Upper lobe of left lung (tissue), 6 donors: ENCODE data around the gene S100A8. TPM values are rescaled to one million over a fixed set of nuclear protein-coding genes. Genes with fewer than 3 reads are reported as not detected.
A peak's percentile ranks its signal among the peaks of the same experiment; 100 is the strongest.

Experiments used
- ATAC-seq, 2 donors: fragments of 200-7000 bp; cut with Tn5 transposase; one replicate each; pipeline ENCODE4 v1.9.1; 2022; ENCODE audit warnings: mild to moderate bottlenecking in 2 of 2, moderate library complexity in 2 of 2; ENCODE audit not compliant: low FRiP score in 2 of 2
- DNase-seq, 2 donors: peaks; one replicate each; pipeline ENCODE4 v3.0.0-alpha.2; 2019 to 2020
- H3K27ac ChIP-seq, 4 donors: fragments of 200-600 bp; sonication (generic); one replicate each; pipeline ENCODE4 v1.5.1; 2016 to 2019
- H3K27me3 ChIP-seq, 4 donors: fragments of 200-600 bp; sonication (generic); one replicate each; pipeline ENCODE4 v1.5.1; 2017 to 2019
- H3K36me3 ChIP-seq, 4 donors: fragments of 200-600 bp; sonication (generic); one replicate each; pipeline ENCODE4 v1.5.1; 2016 to 2019
- H3K4me1 ChIP-seq, 4 donors: fragments of 200-600 bp; sonication (generic); one replicate each; pipeline ENCODE4 v1.5.1; 2018 to 2019
- H3K4me3 ChIP-seq, 4 donors: fragments of 200-600 bp; sonication (generic); one replicate each; pipeline ENCODE4 v1.5.1; 2017 to 2019; ENCODE audit warnings: mild to moderate bottlenecking in 2 of 4, moderate library complexity in 1 of 4
- H3K9me3 ChIP-seq, 4 donors: fragments of 200-600 bp; sonication (generic); one replicate each; pipeline ENCODE4 v1.5.1; 2018 to 2019
- EP300 ChIP-seq, 4 donors: sonication (generic); formaldehyde crosslinking; IDR thresholded peaks; one replicate each; pipeline ENCODE4 v1.5.1; 2017; ENCODE audit warnings: antibody characterized with exemption in 4 of 4, control low read depth in 2 of 4
- POLR2A ChIP-seq, 4 donors: fragments of 450-650 bp; IDR thresholded peaks; one replicate each; pipeline ENCODE4 v1.5.1; 2016 to 2017; ENCODE audit warnings: antibody characterized with exemption in 4 of 4, mild to moderate bottlenecking in 2 of 4
- POLR2AphosphoS5 ChIP-seq, 2 donors: sonication (generic); formaldehyde crosslinking; IDR thresholded peaks; one replicate each; pipeline ENCODE4 v1.5.1; 2017; ENCODE audit warnings: antibody characterized with exemption in 2 of 2
- WGBS, 2 donors: methylation state at CpG; one replicate each; pipeline ENCODE4 v1.1.5; 2017 to 2018; 5-methylcytosine and 5-hydroxymethylcytosine counted together
- total RNA-seq, 6 donors: library from RNA; depleted of rRNA in 4 of 6; stranded (reverse); fragments of >200 nt in 4 of 6; gene quantifications; one replicate each; pipeline versions ENCODE4 v1.1.0 to v1.2.1, GENCODE V29; 2016 to 2021
- TF ChIP-seq, protein P1 (sequence below), 6 experiments: fragments of 450-650 bp in 4 of 6; fragments of 200-600 bp in 2 of 6; sonication (generic) in 2 of 6; IDR thresholded peaks; one replicate each; pipeline ENCODE4 v1.5.1; 2016 to 2019; ENCODE audit warnings: antibody characterized with exemption in 6 of 6
- donor health status: DM: no; HTN: no; CAD: no; lungs with moderate emphysema.
- donor health status: DM: no; HTN: yes; CAD: no; lungs with severe emphysema.

Gene S100A8
- total RNA-seq, 6 donors from 2014 or later, result 49.2 to 842 (median 194) TPM

DNA sequence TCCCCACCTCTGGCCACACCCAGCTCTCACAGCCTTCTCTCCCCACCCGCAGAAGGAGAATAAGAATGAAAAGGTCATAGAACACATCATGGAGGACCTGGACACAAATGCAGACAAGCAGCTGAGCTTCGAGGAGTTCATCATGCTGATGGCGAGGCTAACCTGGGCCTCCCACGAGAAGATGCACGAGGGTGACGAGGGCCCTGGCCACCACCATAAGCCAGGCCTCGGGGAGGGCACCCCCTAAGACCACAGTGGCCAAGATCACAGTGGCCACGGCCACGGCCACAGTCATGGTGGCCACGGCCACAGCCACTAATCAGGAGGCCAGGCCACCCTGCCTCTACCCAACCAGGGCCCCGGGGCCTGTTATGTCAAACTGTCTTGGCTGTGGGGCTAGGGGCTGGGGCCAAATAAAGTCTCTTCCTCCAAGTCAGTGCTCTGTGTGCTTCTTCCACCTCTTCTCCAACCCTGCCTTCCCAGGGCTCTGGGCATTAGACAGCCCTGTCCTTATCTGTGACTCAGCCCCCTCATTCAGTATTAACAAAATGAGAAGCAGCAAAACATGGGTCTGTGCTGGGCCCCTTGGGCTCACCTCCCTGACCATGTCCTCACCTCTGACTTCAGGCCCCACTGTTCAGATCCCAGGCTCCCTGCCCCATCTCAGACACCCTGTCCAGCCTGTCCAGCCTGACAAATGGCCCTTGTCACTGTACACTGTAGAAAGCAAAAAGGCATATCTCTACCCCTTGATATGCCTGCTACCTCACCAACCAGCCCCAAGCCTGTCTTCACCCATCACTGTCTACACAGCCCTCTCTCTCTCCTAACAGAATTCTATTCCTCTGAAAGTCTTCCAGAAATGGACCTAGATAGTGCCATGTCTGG, 30.0 kb downstream of the S100A8 start:
- ATAC-seq (no peak), DNase-seq (peak in 1 of 2 donors; percentile 49)
- Histone ChIP-seq H3K27me3 (no peaks in the 10 kb centered on the region), H3K27ac (peak overlapping the region; percentile 43 to 84 (median 80)), H3K4me1 (peaks cover 3 to 30% (median 20%) of the 10 kb centered on the region in 4 donors), H3K9me3 (no peaks in the 10 kb centered on the region), H3K4me3 (no peak overlapping the region), H3K36me3 (no peaks in the 10 kb centered on the region)
- 78 to 85% methylated on average over 5 to 11 of the region's 11 CpGs for WGBS, 2 donors
- TF ChIP-seq, protein P1, sequence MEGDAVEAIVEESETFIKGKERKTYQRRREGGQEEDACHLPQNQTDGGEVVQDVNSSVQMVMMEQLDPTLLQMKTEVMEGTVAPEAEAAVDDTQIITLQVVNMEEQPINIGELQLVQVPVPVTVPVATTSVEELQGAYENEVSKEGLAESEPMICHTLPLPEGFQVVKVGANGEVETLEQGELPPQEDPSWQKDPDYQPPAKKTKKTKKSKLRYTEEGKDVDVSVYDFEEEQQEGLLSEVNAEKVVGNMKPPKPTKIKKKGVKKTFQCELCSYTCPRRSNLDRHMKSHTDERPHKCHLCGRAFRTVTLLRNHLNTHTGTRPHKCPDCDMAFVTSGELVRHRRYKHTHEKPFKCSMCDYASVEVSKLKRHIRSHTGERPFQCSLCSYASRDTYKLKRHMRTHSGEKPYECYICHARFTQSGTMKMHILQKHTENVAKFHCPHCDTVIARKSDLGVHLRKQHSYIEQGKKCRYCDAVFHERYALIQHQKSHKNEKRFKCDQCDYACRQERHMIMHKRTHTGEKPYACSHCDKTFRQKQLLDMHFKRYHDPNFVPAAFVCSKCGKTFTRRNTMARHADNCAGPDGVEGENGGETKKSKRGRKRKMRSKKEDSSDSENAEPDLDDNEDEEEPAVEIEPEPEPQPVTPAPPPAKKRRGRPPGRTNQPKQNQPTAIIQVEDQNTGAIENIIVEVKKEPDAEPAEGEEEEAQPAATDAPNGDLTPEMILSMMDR (IDR thresholded peaks at IDR 0.05), result no peak
- TF ChIP-seq EP300 (IDR thresholded peaks at IDR 0.05), result no peak
- TF ChIP-seq POLR2AphosphoS5 (IDR thresholded peaks at IDR 0.05), result no peak
- no peak for TF ChIP-seq POLR2A (IDR thresholded peaks at IDR 0.05)

DNA sequence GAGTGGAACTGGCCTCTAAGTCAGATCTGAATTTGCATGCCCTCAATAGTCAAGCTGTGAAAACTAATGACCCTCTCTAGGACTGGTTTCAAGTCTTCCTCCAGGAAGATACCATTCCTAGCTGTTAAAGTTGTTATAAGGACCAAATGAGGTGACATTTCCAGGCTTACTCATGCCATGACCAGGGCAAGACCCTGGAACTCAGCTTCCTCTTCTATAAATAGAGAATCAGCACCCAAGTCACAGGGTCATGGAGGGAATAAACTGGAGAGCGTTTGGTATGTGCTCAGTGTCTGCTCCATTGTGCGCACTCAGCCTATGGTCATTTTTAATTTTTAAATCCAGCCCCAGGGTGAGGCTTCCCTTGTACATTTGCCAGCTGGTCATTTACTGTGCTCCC, 30.7 kb downstream of the S100A8 start:
- TF ChIP-seq, protein P1 (IDR thresholded peaks at IDR 0.05), result no peak
- TF ChIP-seq POLR2A (IDR thresholded peaks at IDR 0.05) (no peak), EP300 (IDR thresholded peaks at IDR 0.05) (no peak), POLR2AphosphoS5 (IDR thresholded peaks at IDR 0.05) (no peak)
- 70 to 79% methylated on average over 2 of the region's 2 CpGs for WGBS, 2 donors
- H3K4me3 ChIP-seq, result peak overlapping the region in 2 of 4 donors; percentile 36 to 45
- H3K36me3 ChIP-seq, result no peaks in the 10 kb centered on the region
- H3K4me1 ChIP-seq, result peaks cover 3 to 30% (median 20%) of the 10 kb centered on the region in 4 donors
- DNase-seq, result no peak
- H3K27ac ChIP-seq, result peak overlapping the region; percentile 78 to 84 (median 80)
- ATAC-seq, result no peak
- no peaks in the 10 kb centered on the region for H3K9me3 ChIP-seq
- no peaks in the 10 kb centered on the region for H3K27me3 ChIP-seq

DNA sequence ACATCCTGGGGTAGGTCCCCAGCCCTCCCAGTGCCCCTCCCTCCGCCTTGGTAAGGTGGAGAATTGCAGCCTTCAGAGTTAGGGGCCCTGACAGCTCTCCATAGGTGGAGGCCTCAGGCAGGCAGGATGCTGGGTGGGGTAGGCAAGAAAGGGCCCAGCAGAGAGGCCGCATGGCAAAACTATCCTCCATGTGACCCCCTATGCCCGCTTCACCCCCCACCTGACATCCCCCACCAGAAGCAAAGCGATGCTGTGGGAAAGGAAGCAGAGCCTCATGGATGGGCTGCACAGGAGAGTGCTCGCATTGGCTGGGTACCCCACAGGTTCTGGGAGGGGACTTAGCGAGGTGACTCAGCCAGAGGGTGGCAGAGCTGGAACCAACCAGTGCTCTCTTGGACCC, 31.6 kb downstream of the S100A8 start:
- H3K36me3 ChIP-seq, result no peaks in the 10 kb centered on the region
- H3K4me3 ChIP-seq, result peak overlapping the region in 3 of 4 donors; percentile 23 to 45 (median 36)
- ATAC-seq, result no peak
- WGBS, 2 donors, result 88 to 97% methylated on average over 6 of the region's 6 CpGs
- no peak for DNase-seq
- TF ChIP-seq POLR2AphosphoS5 (IDR thresholded peaks at IDR 0.05) (no peak), POLR2A (IDR thresholded peaks at IDR 0.05) (no peak), EP300 (IDR thresholded peaks at IDR 0.05) (no peak)
- TF ChIP-seq, protein P1 (IDR thresholded peaks at IDR 0.05), result no peak
- peaks cover 3 to 30% (median 20%) of the 10 kb centered on the region in 4 donors for H3K4me1 ChIP-seq
- H3K27me3 ChIP-seq, result no peaks in the 10 kb centered on the region
- peak overlapping the region; percentile 78 to 84 (median 80) for H3K27ac ChIP-seq
- H3K9me3 ChIP-seq, result no peaks in the 10 kb centered on the region

DNA sequence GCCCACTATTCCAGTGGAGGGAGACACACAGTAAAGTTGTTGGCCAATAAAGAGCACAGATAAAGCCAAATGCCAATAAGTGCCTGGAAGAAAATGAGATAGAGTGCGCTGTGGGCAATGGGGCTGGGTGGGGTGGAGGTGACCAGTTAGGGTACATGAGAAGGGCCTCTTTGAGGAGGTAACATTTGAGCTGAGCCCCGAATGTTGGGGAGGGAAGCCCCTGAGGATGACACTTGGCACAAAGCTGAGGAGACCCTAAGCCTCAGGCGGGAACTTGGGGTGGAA, 32.2 kb downstream of the S100A8 start:
- Histone ChIP-seq H3K27me3 (no peaks in the 10 kb centered on the region), H3K4me3 (peak overlapping the region in 3 of 4 donors; percentile 23 to 45 (median 36)), H3K9me3 (no peaks in the 10 kb centered on the region), H3K27ac (peak overlapping the region; percentile 78 to 84 (median 80)), H3K36me3 (no peaks in the 10 kb centered on the region), H3K4me1 (peaks cover 3 to 30% (median 20%) of the 10 kb centered on the region in 4 donors)
- ATAC-seq (no peak), DNase-seq (no peak)
- TF ChIP-seq EP300 (IDR thresholded peaks at IDR 0.05), result no peak
- 84 to 90% methylated on average over 3 of the region's 3 CpGs for WGBS, 2 donors

DNA sequence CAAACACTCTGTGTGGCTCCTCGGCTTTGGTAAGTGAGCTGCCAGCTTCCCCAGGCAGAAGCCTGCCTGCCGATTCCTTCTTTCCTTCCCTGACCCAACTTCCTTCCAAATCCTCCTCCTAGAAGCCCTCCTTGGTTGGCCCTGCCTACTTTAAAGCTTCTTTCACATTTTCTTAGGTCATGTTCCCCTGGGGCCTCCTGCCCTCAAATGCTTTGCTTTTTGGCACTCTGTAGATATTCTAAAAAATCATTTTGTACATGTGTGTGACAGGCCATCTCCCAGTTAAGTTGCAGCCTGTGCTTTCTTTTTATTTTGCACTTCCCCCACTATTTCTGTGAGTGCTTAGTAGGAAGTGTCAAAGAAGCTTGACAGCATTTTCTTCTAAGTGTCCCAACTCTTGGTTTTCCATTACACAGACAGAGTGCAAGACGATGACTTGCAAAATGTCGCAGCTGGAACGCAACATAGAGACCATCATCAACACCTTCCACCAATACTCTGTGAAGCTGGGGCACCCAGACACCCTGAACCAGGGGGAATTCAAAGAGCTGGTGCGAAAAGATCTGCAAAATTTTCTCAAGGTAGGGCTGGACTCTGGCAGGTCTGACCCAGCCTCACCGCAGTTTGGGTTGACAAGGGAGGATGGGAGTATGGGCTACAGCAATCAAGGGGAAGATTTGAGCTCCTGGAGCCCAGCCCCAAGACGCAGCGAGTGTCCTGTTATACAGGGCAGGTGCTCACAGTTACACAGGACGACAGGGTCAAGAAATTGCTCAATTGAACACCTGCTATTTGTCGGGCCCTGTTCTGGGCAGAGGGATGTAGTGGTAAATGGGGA, 32.8 kb downstream of the S100A8 start, which contains the start of gene S100A9:
Gene S100A9 (plus strand): TSS at position 2 of the 838 bp plus-strand sequence. CDS start 430 bp downstream, at position 432.
- TF ChIP-seq, protein P1 (IDR thresholded peaks at IDR 0.05), result no peak
- TF ChIP-seq POLR2A (IDR thresholded peaks at IDR 0.05), result peak in 1 of 4 donors; percentile 55
- Histone ChIP-seq H3K36me3 (no peaks in the 10 kb centered on the region), H3K27ac (peak within 1 kb of the TSS; percentile 78 to 84 (median 80)), H3K9me3 (no peaks in the 10 kb centered on the region), H3K27me3 (no peaks in the 10 kb centered on the region), H3K4me3 (peak within 1 kb of the TSS in 3 of 4 donors; percentile 23 to 45 (median 36)), H3K4me1 (peaks cover 3 to 30% (median 20%) of the 10 kb centered on the region in 4 donors)
- no peak for DNase-seq
- 60 to 66% methylated on average over 11 of the region's 11 CpGs for WGBS, 2 donors
- ATAC-seq, result peak in 1 of 2 donors; percentile 10
